Thoracic aorta (tissue), 2 donors: ENCODE data around the gene FOSL1. TPM values are rescaled to one million over a fixed set of nuclear protein-coding genes. Genes with fewer than 3 reads are reported as not detected.
A peak's percentile ranks its signal among the peaks of the same experiment; 100 is the strongest.

Experiments used
- ATAC-seq: fragments of 150-250 bp; one replicate; pipeline ENCODE4 v1.8.0; 2017; ENCODE audit warnings: low read depth; ENCODE audit not compliant: insufficient number of reproducible peaks, low FRiP score
- DNase-seq: peaks from one replicate; pipeline ENCODE4 v3.0.0-alpha.2; 2020; ENCODE audit warnings: low spot score
- H3K27ac ChIP-seq, 2 donors: fragments of 200-600 bp; sonication (generic); 1 replicate in 1 of 2; 2 replicates in 1 of 2; pipeline ENCODE4 v1.5.1; 2016; ENCODE audit warnings: mild to moderate bottlenecking in 2 of 2, moderate library complexity in 2 of 2
- H3K27me3 ChIP-seq: fragments of 200-600 bp; sonication (generic); replicated peaks from 2 replicates; pipeline ENCODE4 v1.6.0; 2016; ENCODE audit warnings: mild to moderate bottlenecking; ENCODE audit not compliant: insufficient read depth
- H3K36me3 ChIP-seq: fragments of 200-600 bp; sonication (generic); one replicate; pipeline ENCODE4 v1.5.1; 2016
- H3K4me1 ChIP-seq, 2 donors: fragments of 200-600 bp; sonication (generic); 1 replicate in 1 of 2; 2 replicates in 1 of 2; pipeline versions ENCODE4 v1.5.1 to v1.6.0; 2016; ENCODE audit warnings: low read depth in 2 of 2, mild to moderate bottlenecking in 1 of 2; ENCODE audit not compliant: control insufficient read depth in 1 of 2
- H3K4me3 ChIP-seq: fragments of 200-600 bp; sonication (generic); 2 replicates; pipeline ENCODE4 v1.5.1; 2016; ENCODE audit warnings: mild to moderate bottlenecking
- H3K9me3 ChIP-seq: fragments of 200-600 bp; sonication (generic); 2 replicates; pipeline ENCODE4 v1.5.1; 2016
- total RNA-seq, 2 donors: library from RNA; depleted of rRNA; stranded (reverse); fragments of >200 nt; gene quantifications; one replicate each; pipeline versions ENCODE4 v1.1.0 to v1.2.3, GENCODE V29; 2016
- TF ChIP-seq, protein P1 (sequence below): fragments of 200-600 bp; sonication (generic); IDR thresholded peaks from one replicate; pipeline ENCODE4 v1.5.1; 2019; ENCODE audit warnings: antibody characterized with exemption

The FOSL1 gene
- total RNA-seq, 2 donors from 2014 or later, result 25.6 to 143 TPM

DNA sequence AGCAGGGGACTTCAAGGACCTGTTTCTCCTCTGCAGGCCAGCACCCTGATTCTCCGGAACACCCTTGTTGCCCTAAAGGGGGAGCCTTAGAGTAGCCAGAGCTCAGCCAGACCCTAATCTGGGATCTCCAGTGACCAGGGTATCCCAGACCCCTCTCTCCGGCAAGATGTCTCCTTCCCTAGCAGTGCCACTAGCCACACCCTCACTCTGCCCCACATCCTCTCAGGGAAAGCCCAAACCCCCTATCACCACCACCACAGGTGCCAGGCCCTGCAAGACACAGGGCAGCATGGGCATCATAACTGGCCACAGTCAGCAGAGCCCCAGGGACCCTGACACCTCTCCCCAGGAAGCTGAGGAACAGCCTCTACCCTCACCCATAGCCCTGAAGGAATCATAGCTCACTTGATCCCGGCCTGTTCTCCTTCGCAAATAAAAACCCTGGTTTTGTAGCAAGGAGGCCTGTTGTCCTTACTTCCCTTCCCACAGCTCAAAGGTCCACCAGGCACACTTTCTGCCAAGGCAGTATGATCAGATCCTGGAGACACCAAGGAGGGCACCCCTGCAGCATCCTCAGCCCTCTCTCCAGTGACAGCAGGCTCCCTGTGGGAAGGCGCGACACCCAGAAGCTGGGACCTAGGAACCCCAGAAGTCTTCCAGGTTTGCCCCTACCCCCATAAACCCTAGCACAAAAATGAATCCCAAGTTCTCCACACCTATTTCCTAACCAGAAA, 46.8 kb downstream of the FOSL1 start:
- no peak overlapping the region for H3K27ac ChIP-seq
- peaks cover 13 to 24% of the 10 kb centered on the region in 2 donors for H3K4me1 ChIP-seq
- no peak overlapping the region for H3K4me3 ChIP-seq
- no peaks in the 10 kb centered on the region for H3K9me3 ChIP-seq
- ATAC-seq (no peak), DNase-seq (no peak)
- TF ChIP-seq, protein P1, sequence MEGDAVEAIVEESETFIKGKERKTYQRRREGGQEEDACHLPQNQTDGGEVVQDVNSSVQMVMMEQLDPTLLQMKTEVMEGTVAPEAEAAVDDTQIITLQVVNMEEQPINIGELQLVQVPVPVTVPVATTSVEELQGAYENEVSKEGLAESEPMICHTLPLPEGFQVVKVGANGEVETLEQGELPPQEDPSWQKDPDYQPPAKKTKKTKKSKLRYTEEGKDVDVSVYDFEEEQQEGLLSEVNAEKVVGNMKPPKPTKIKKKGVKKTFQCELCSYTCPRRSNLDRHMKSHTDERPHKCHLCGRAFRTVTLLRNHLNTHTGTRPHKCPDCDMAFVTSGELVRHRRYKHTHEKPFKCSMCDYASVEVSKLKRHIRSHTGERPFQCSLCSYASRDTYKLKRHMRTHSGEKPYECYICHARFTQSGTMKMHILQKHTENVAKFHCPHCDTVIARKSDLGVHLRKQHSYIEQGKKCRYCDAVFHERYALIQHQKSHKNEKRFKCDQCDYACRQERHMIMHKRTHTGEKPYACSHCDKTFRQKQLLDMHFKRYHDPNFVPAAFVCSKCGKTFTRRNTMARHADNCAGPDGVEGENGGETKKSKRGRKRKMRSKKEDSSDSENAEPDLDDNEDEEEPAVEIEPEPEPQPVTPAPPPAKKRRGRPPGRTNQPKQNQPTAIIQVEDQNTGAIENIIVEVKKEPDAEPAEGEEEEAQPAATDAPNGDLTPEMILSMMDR, result no peak
- no peaks in the 10 kb centered on the region for H3K27me3 ChIP-seq
- peaks cover 54% of the 10 kb centered on the region for H3K36me3 ChIP-seq

DNA sequence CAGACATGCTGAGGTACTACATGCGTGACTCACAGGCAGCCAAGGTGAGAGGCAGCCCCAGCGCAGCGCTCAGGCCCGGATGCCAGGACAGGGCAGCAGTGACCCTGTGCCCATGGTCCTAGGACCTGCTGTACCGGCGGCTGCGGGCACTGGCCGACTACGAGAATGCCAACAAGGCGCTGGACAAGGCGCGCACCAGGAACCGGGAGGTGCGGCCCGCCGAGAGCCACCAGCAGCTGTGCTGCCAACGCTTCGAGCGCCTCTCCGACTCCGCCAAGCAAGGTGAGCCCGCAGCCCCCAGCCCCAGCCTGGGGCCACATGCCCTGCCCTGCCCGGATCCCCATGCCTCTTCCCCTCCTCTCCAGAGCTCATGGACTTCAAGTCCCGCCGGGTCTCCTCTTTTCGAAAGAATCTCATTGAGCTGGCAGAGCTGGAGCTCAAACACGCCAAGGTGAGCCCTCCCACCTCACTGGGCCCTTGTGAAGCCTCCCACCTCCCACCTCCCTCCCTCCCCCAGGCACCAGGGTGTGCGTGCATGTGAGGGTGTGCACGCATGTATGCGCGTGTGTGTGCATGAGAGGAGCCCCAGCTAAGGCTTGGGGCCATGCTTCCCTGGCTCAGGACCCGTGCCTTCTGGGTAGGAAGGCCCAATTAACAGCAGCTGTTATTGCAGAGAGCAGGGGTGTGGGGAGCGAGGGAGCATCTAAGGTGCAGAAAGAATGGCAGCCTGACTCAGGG, 47.5 kb downstream of the FOSL1 start:
- Histone ChIP-seq H3K27me3 (no peaks in the 10 kb centered on the region), H3K4me1 (peaks cover 13 to 24% of the 10 kb centered on the region in 2 donors), H3K9me3 (no peaks in the 10 kb centered on the region), H3K4me3 (no peak overlapping the region), H3K36me3 (peaks cover 54% of the 10 kb centered on the region), H3K27ac (no peak overlapping the region)
- TF ChIP-seq, protein P1, result no peak
- DNase-seq, result no peak
- ATAC-seq, result no peak

DNA sequence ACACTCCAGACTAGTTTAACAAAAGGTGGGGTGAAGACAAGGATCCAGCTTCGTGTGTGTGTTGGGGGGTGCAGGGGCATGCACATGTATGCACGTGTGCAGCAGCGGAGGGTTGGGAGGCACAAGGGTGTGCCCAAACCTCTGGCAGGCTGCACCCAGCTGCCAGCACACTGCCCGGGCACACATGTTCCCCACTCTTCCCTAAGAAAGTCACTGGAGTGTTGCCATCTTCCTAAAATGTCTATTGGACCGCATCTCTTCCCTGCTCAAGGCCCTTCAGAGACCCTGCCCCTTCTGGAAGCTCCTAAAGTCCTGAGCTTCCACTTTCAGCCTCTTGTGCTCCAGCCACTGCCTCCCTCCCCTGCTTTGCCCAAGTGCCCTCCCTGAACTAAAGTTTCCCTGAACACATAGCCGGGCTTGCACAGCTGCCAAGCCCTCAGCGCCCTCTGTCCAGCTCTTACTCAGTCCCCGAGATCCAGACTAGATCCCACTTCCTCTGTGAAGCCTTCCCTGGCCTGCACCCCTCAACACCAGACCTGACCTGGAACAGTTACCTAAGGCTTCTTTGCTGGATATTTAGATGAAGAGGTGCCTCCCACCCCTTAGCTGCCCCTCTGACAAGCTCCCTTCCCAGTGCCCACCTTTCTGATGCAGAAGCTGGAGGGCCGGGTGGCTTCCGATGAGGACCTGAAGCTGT, 48.2 kb downstream of the FOSL1 start:
- Histone ChIP-seq H3K9me3 (no peaks in the 10 kb centered on the region), H3K4me3 (no peak overlapping the region), H3K4me1 (peaks cover 13 to 24% of the 10 kb centered on the region in 2 donors), H3K27me3 (no peaks in the 10 kb centered on the region), H3K36me3 (peaks cover 54% of the 10 kb centered on the region), H3K27ac (no peak overlapping the region)
- DNase-seq (no peak), ATAC-seq (no peak)
- TF ChIP-seq, protein P1, result no peak

DNA sequence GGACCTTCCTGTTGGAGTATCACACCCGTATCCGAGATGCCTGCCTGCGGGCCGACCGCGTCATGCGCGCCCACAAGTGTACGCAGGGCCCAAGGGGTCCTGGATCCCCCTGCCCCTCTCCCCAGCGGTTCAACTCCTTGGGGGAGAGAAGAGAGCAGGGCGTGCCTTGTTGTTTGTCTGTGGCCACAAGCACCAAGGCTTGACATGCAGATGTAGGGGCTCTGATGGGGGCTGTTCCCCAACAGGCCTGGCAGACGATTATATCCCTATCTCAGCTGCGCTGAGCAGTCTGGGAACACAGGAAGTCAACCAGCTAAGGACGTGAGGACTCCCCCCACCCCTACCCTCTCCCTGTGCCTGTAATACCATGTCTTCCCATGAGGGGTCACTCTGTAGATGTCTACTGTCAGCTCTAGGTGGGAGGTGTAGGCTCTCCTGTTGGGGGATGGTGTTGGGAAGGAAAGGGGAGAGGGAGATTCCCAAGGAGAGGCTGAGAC, 49.1 kb downstream of the FOSL1 start:
- ATAC-seq (no peak), DNase-seq (no peak)
- Histone ChIP-seq H3K4me1 (peaks cover 10 to 18% of the 10 kb centered on the region in 2 donors), H3K4me3 (no peak overlapping the region), H3K9me3 (no peaks in the 10 kb centered on the region), H3K27ac (no peak overlapping the region), H3K36me3 (peaks cover 54% of the 10 kb centered on the region), H3K27me3 (no peaks in the 10 kb centered on the region)
- TF ChIP-seq, protein P1, result peak; percentile 24
